Osteoblast (primary cell): ENCODE data around the gene CCDC110. TPM values are rescaled to one million over a fixed set of nuclear protein-coding genes. Genes with fewer than 3 reads are reported as not detected.

Experiments
- DNase-seq: peaks from one replicate; pipeline ENCODE4 v3.0.0; 2011; ENCODE audit warnings: low spot score, mixed read lengths; ENCODE audit not compliant: insufficient read length; ENCODE audit errors: missing footprints
- H2AFZ ChIP-seq: 2 replicates; pipeline ENCODE4 v1.6.0; 2011; ENCODE audit warnings: mild to moderate bottlenecking, low read length
- H3K27ac ChIP-seq: 2 replicates; pipeline ENCODE4 v1.5.1; 2011; ENCODE audit warnings: mild to moderate bottlenecking, low read depth, low read length, moderate library complexity
- H3K27me3 ChIP-seq: 2 replicates; pipeline ENCODE4 v1.6.0; 2012; ENCODE audit warnings: mild to moderate bottlenecking, control low read depth, inconsistent platforms, low read length, moderate library complexity; ENCODE audit not compliant: insufficient read depth
- H3K36me3 ChIP-seq: 2 replicates; pipeline ENCODE4 v1.5.1; 2011; ENCODE audit warnings: mild to moderate bottlenecking, low read length, control low read depth, moderate library complexity; ENCODE audit not compliant: insufficient read depth
- H3K4me1 ChIP-seq: 2 replicates; pipeline ENCODE4 v1.5.1; 2011; ENCODE audit warnings: mild to moderate bottlenecking, low read length, control low read depth, moderate library complexity; ENCODE audit not compliant: insufficient read depth
- H3K4me2 ChIP-seq: 2 replicates; pipeline ENCODE4 v1.6.0; 2011; ENCODE audit warnings: mild to moderate bottlenecking, low read length; ENCODE audit not compliant: insufficient read depth
- H3K4me3 ChIP-seq: fragments of 200-600 bp; sonication (generic); 3 replicates; pipeline ENCODE4 v1.5.1; 2012; ENCODE audit warnings: mild to moderate bottlenecking, low read length, inconsistent platforms; ENCODE audit not compliant: insufficient read depth
- H3K79me2 ChIP-seq: 2 replicates; pipeline ENCODE4 v1.6.0; 2012; ENCODE audit warnings: mild to moderate bottlenecking, low read length, control low read depth, inconsistent platforms; ENCODE audit not compliant: insufficient read depth
- H3K9me3 ChIP-seq: 2 replicates; pipeline ENCODE4 v1.5.1; 2011; ENCODE audit warnings: low read depth, low read length, control low read depth
- H4K20me1 ChIP-seq: 2 replicates; pipeline ENCODE4 v1.6.0; 2012; ENCODE audit warnings: mild to moderate bottlenecking, low read length, control low read depth; ENCODE audit not compliant: insufficient read depth
- CTCF ChIP-seq: IDR thresholded peaks from 2 replicates; pipeline ENCODE4 v1.5.1; 2011; ENCODE audit warnings: mild to moderate bottlenecking, low read depth, low read length, moderate library complexity; ENCODE audit errors: extremely low read depth
- total RNA-seq: library from RNA; depleted of rRNA; stranded (reverse); fragments of >200 nt; gene quantifications from 2 replicates; pipeline ENCODE4 v1.2.3, GENCODE V29; 2012

CCDC110 gene
- total RNA-seq, 1 donor = 2.2 TPM

GRCh38 chr4:185481401-185481800 is 9.9 kb upstream of the CCDC110 start:
- no peak for TF ChIP-seq CTCF

GRCh38 chr4:185480016-185480732 is 8.6 kb upstream of the CCDC110 start:
- Histone ChIP-seq H3K4me1 (no peaks in the 10 kb centered on the region), H3K79me2 (no peaks in the 10 kb centered on the region), H3K9me3 (no peaks in the 10 kb centered on the region), H4K20me1 (no peaks in the 10 kb centered on the region), H3K4me2 (no peak overlapping the region), H3K4me3 (no peak overlapping the region), H3K27ac (no peak overlapping the region), H2AFZ (no peak overlapping the region), H3K27me3 (peaks cover 25% of the 10 kb centered on the region), H3K36me3 (no peaks in the 10 kb centered on the region)
- no peak for DNase-seq
- TF ChIP-seq CTCF = no peak

More at GRCh38 chr4:185481401-185481800, 9.9 kb upstream of the CCDC110 start:
- Histone ChIP-seq H3K27ac (no peak overlapping the region), H2AFZ (no peak overlapping the region), H3K4me2 (no peak overlapping the region), H3K36me3 (no peaks in the 10 kb centered on the region), H3K9me3 (no peaks in the 10 kb centered on the region), H4K20me1 (no peaks in the 10 kb centered on the region), H3K79me2 (no peaks in the 10 kb centered on the region), H3K27me3 (peaks cover 25% of the 10 kb centered on the region), H3K4me3 (no peak overlapping the region), H3K4me1 (no peaks in the 10 kb centered on the region)
- no peak for DNase-seq

DNA sequence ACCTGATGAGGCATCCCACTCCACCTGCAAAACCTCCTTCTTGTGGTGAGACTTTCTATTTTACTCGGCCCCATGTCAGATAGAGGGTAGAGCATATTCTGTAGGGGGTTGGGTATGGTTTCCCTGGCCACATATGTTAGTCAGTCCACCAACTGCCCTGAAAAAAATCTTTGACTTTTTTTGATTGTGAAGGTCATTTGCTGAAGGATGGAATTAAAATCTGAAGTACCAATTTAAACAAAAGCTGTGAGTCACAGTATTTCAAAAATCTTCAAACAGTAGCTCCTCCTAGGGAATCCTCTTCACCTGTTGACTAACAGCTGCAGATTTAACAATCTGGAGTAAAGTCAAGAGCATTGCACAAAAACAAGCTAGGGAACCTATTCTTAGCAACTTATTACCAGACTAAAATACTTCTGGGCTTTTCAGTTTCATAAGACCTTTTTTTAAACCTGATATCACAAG is 8.0 kb upstream of the CCDC110 start:
- no peak for DNase-seq
- Histone ChIP-seq H3K27me3 (peaks cover 25% of the 10 kb centered on the region), H3K27ac (no peak overlapping the region), H3K4me1 (no peaks in the 10 kb centered on the region), H2AFZ (no peak overlapping the region), H3K79me2 (no peaks in the 10 kb centered on the region), H3K4me2 (no peak overlapping the region), H3K36me3 (no peaks in the 10 kb centered on the region), H3K4me3 (no peak overlapping the region), H4K20me1 (no peaks in the 10 kb centered on the region), H3K9me3 (no peaks in the 10 kb centered on the region)
- no peak for TF ChIP-seq CTCF

GRCh38 chr4:185473247-185473646 is 1.7 kb upstream of the CCDC110 start:
- DNase-seq = peak; percentile 6
- Histone ChIP-seq H4K20me1 (no peaks in the 10 kb centered on the region), H3K36me3 (no peaks in the 10 kb centered on the region), H3K4me1 (peaks cover 8% of the 10 kb centered on the region), H3K4me3 (no peak overlapping the region), H3K9me3 (no peaks in the 10 kb centered on the region), H3K4me2 (no peak overlapping the region), H3K79me2 (no peaks in the 10 kb centered on the region), H3K27me3 (peaks cover 12% of the 10 kb centered on the region), H2AFZ (no peak overlapping the region), H3K27ac (no peak overlapping the region)
- no peak for TF ChIP-seq CTCF
